HepG2 (cell line): Measurements from ENCODE around the gene TBL2. TPM values are rescaled to one million over a fixed set of nuclear protein-coding genes. Genes with fewer than 3 reads are reported as not detected.

Source experiments
- CCAR2 ChIP-seq: fragments of 200-400 bp; formaldehyde crosslinking; optimal IDR thresholded peaks from 2 replicates; pipeline ENCODE3; 2018; ENCODE audit warnings: low read depth, mild to moderate bottlenecking, low read length, moderate library complexity
- CHCHD3 ChIP-seq: sonication (generic); formaldehyde crosslinking; IDR thresholded peaks from 2 replicates; pipeline ENCODE4 v1.8.0; 2022; ENCODE audit warnings: mild to moderate bottlenecking, missing genetic modification reagents, moderate library complexity
- E2F1 ChIP-seq: sonication (generic); formaldehyde crosslinking; IDR thresholded peaks from 2 replicates; pipeline ENCODE4 v1.5.0; 2020; ENCODE audit warnings: missing genetic modification reagents
- HDAC6 ChIP-seq: fragments of 200-600 bp; sonication (generic); IDR thresholded peaks from 2 replicates; pipeline ENCODE4 v1.7.0; 2017; ENCODE audit warnings: mild to moderate bottlenecking, antibody characterized with exemption, low read length, low read depth
- HOXD1 ChIP-seq: sonication (generic); formaldehyde crosslinking; IDR thresholded peaks from 2 replicates; pipeline ENCODE4 v1.5.0; 2020; ENCODE audit warnings: missing genetic modification reagents
- RFXANK ChIP-seq: IDR thresholded peaks from 2 replicates; pipeline ENCODE4 v1.6.1; 2016
- SIX1 ChIP-seq: sonication (generic); formaldehyde crosslinking; IDR thresholded peaks from 2 replicates; pipeline ENCODE4 v1.4.0; 2020; ENCODE audit warnings: missing genetic modification reagents, borderline replicate concordance
- SMAD9 ChIP-seq: sonication (generic); formaldehyde crosslinking; IDR thresholded peaks from 2 replicates; pipeline ENCODE4 v1.5.1; 2020; ENCODE audit warnings: mild to moderate bottlenecking, missing genetic modification reagents
- SMYD3 ChIP-seq: sonication (generic); formaldehyde crosslinking; IDR thresholded peaks from 2 replicates; pipeline ENCODE4 v1.8.1; 2023; ENCODE audit warnings: mild to moderate bottlenecking, missing genetic modification reagents
- ZNF234 ChIP-seq: sonication (generic); formaldehyde crosslinking; conservative IDR thresholded peaks from 2 replicates; pipeline ENCODE4 v1.5.1; 2020; ENCODE audit warnings: mild to moderate bottlenecking, missing genetic modification reagents
- ZNF629 ChIP-seq: sonication (generic); formaldehyde crosslinking; conservative IDR thresholded peaks from 2 replicates; pipeline ENCODE4 v1.5.0; 2020; ENCODE audit warnings: missing genetic modification reagents
- ZNF777 ChIP-seq: sonication (generic); formaldehyde crosslinking; IDR thresholded peaks from 2 replicates; pipeline ENCODE4 v1.4.0; 2020; ENCODE audit warnings: missing genetic modification reagents
- polyA plus RNA-seq, 8 experiments: library from polyadenylated mRNA; depleted of rRNA in 3 of 8; stranded (reverse) in 7 of 8; unstranded in 1 of 8; fragments of >200 nt; fragmentation: Illumina TruSeq in 4 of 8; extraction: Trizol in 4 of 8; gene quantifications; 2 replicates each; pipeline versions ENCODE4 v1.2.1 to v1.2.3, GENCODE V29; 2011 to 2016; ENCODE audit warnings: low read depth in 4 of 8, missing spikeins in 1 of 8, mixed read lengths in 1 of 8; ENCODE audit not compliant: insufficient read depth in 1 of 8
- total RNA-seq, 5 experiments: library from RNA; depleted of rRNA; stranded (reverse); fragments of >200 nt; fragmentation: Illumina TruSeq; extraction: Trizol; gene quantifications; 2 replicates each; pipeline ENCODE4 v1.2.3, GENCODE V29; 2016; ENCODE audit warnings: low read depth in 1 of 5
- TF ChIP-seq, protein P1 (sequence below): sonication (generic); formaldehyde crosslinking; IDR thresholded peaks from 2 replicates; pipeline ENCODE4 v1.4.0; 2020; ENCODE audit warnings: low read depth, missing genetic modification reagents
- TF ChIP-seq, protein P2 (sequence below): sonication (generic); formaldehyde crosslinking; IDR thresholded peaks from 2 replicates; pipeline ENCODE4 v1.9.0; 2021; ENCODE audit warnings: missing genetic modification reagents, borderline replicate concordance
- TF ChIP-seq, protein P3 (sequence below): IDR thresholded peaks from 2 replicates; pipeline ENCODE4 v1.6.1; 2016; ENCODE audit warnings: missing biosample characterization, missing genetic modification reagents, low read depth
- TF ChIP-seq, protein P4 (sequence below), 2 experiments: sonication (generic) in 1 of 2; formaldehyde crosslinking in 1 of 2; IDR thresholded peaks; 2 replicates each; pipeline versions ENCODE4 v1.4.0 to v1.6.1; 2018 to 2020; ENCODE audit warnings: missing genetic modification reagents in 2 of 2, borderline replicate concordance in 1 of 2, low read depth in 1 of 2, mild to moderate bottlenecking in 1 of 2, missing biosample characterization in 1 of 2

The TBL2 gene
- total and polyA plus RNA-seq, 2 of the 13 experiments (the other 11 are each of a cell fraction or from before 2014, with no cell fraction given): 43.4 to 47.2 TPM

GRCh38 chr7:73622909-73623797 is 44.8 kb upstream of the TBL2 start (continued):
- TF ChIP-seq, protein P1, sequence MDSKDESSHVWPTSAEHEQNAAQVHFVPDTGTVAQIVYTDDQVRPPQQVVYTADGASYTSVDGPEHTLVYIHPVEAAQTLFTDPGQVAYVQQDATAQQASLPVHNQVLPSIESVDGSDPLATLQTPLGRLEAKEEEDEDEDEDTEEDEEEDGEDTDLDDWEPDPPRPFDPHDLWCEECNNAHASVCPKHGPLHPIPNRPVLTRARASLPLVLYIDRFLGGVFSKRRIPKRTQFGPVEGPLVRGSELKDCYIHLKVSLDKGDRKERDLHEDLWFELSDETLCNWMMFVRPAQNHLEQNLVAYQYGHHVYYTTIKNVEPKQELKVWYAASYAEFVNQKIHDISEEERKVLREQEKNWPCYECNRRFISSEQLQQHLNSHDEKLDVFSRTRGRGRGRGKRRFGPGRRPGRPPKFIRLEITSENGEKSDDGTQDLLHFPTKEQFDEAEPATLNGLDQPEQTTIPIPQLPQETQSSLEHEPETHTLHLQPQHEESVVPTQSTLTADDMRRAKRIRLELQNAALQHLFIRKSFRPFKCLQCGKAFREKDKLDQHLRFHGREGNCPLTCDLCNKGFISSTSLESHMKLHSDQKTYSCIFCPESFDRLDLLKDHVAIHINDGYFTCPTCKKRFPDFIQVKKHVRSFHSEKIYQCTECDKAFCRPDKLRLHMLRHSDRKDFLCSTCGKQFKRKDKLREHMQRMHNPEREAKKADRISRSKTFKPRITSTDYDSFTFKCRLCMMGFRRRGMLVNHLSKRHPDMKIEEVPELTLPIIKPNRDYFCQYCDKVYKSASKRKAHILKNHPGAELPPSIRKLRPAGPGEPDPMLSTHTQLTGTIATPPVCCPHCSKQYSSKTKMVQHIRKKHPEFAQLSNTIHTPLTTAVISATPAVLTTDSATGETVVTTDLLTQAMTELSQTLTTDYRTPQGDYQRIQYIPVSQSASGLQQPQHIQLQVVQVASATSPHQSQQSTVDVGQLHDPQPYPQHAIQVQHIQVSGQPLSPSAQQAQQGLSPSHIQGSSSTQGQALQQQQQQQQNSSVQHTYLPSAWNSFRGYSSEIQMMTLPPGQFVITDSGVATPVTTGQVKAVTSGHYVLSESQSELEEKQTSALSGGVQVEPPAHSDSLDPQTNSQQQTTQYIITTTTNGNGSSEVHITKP (CRISPR knock-in tag): peak; percentile 77
- TF ChIP-seq ZNF629 (CRISPR knock-in tag): peak; percentile 15; the same call in 1 of the 2 replicates
- 0 out of 2 replicates have a peak, but pooled peaks have one; percentile 19 for TF ChIP-seq SMYD3 (CRISPR knock-in tag)
- TF ChIP-seq, protein P2, sequence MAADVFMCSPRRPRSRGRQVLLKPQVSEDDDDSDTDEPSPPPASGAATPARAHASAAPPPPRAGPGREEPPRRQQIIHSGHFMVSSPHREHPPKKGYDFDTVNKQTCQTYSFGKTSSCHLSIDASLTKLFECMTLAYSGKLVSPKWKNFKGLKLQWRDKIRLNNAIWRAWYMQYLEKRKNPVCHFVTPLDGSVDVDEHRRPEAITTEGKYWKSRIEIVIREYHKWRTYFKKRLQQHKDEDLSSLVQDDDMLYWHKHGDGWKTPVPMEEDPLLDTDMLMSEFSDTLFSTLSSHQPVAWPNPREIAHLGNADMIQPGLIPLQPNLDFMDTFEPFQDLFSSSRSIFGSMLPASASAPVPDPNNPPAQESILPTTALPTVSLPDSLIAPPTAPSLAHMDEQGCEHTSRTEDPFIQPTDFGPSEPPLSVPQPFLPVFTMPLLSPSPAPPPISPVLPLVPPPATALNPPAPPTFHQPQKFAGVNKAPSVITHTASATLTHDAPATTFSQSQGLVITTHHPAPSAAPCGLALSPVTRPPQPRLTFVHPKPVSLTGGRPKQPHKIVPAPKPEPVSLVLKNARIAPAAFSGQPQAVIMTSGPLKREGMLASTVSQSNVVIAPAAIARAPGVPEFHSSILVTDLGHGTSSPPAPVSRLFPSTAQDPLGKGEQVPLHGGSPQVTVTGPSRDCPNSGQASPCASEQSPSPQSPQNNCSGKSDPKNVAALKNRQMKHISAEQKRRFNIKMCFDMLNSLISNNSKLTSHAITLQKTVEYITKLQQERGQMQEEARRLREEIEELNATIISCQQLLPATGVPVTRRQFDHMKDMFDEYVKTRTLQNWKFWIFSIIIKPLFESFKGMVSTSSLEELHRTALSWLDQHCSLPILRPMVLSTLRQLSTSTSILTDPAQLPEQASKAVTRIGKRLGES (CRISPR knock-in tag): no peak
- TF ChIP-seq SIX1 (CRISPR knock-in tag): peak; percentile 88
- TF ChIP-seq HOXD1: no peak
- TF ChIP-seq ZNF777 (CRISPR knock-in tag): 0 out of 2 replicates have a peak, but pooled peaks have one; percentile 33
- peak; percentile 83 for TF ChIP-seq E2F1
- TF ChIP-seq CHCHD3 (CRISPR knock-in tag): no peak
- TF ChIP-seq ZNF234: no peak
- TF ChIP-seq RFXANK (CRISPR knock-in tag): no peak; the same call in 1 of the 2 replicates
- no peak for TF ChIP-seq SMAD9 (CRISPR knock-in tag)
- TF ChIP-seq, protein P3, sequence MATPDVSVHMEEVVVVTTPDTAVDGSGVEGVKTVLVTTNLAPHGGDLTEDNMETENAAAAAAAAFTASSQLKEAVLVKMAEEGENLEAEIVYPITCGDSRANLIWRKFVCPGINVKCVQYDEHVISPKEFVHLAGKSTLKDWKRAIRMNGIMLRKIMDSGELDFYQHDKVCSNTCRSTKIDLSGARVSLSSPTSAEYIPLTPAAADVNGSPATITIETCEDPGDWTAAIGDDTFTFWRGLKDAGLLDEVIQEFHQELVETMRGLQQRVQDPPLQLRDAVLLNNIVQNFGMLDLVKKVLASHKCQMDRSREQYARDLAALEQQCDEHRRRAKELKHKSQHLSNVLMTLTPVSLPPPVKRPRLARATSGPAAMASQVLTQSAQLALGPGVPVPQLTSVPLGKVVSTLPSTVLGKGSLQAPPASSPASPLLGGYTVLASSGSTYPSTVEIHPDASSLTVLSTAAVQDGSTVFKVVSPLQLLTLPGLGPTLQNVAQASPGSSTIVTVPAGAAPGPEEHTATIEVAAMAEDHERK (CRISPR knock-in tag): no peak
- TF ChIP-seq CCAR2: no peak
- TF ChIP-seq HDAC6: no peak
- TF ChIP-seq, protein P4, sequence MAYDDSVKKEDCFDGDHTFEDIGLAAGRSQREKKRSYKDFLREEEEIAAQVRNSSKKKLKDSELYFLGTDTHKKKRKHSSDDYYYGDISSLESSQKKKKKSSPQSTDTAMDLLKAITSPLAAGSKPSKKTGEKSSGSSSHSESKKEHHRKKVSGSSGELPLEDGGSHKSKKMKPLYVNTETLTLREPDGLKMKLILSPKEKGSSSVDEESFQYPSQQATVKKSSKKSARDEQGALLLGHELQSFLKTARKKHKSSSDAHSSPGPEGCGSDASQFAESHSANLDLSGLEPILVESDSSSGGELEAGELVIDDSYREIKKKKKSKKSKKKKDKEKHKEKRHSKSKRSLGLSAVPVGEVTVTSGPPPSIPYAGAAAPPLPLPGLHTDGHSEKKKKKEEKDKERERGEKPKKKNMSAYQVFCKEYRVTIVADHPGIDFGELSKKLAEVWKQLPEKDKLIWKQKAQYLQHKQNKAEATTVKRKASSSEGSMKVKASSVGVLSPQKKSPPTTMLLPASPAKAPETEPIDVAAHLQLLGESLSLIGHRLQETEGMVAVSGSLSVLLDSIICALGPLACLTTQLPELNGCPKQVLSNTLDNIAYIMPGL (CRISPR knock-in tag; IDR thresholded peaks at IDR 0.05; ENCODE audit: borderline replicate concordance in 1 of 2, low read depth in 1 of 2): peak; percentile 51 to 59; a peak in 1 of 4 replicates
